Mesendoderm (in vitro differentiated cells): ENCODE measurements around the gene FAF1.

ENCODE experiments used
- DNase-seq: peaks from one replicate; pipeline ENCODE4 v3.0.0; 2013
- H2AK5ac ChIP-seq: 2 replicates; pipeline ENCODE4 v1.6.1; 2013; ENCODE audit warnings: low read length, inconsistent platforms
- H2BK120ac ChIP-seq: 2 replicates; pipeline ENCODE4 v1.6.1; 2013; ENCODE audit warnings: low read depth, mild to moderate bottlenecking, low read length, moderate library complexity, mixed read lengths
- H2BK15ac ChIP-seq: replicated peaks from 2 replicates; pipeline ENCODE4 v1.6.1; 2013; ENCODE audit warnings: low read depth, mild to moderate bottlenecking, moderate library complexity
- H2BK5ac ChIP-seq: 2 replicates; pipeline ENCODE4 v1.6.1; 2013; ENCODE audit warnings: low read length, inconsistent platforms
- H3K18ac ChIP-seq: 2 replicates; pipeline ENCODE4 v1.6.1; 2013; ENCODE audit warnings: mild to moderate bottlenecking, low read length, mixed read lengths
- H3K23ac ChIP-seq: one replicate; pipeline ENCODE4 v1.6.1; 2013; ENCODE audit warnings: low read length
- H3K27ac ChIP-seq: 2 replicates; pipeline ENCODE4 v1.5.1; 2013; ENCODE audit warnings: low read depth, mild to moderate bottlenecking, inconsistent platforms, low read length, moderate library complexity
- H3K27me3 ChIP-seq: 2 replicates; pipeline ENCODE4 v1.6.1; 2013; ENCODE audit warnings: low read length, control low read depth, mild to moderate bottlenecking, inconsistent platforms; ENCODE audit not compliant: insufficient read depth, poor library complexity
- H3K36me3 ChIP-seq: 2 replicates; pipeline ENCODE4 v1.6.1; 2013; ENCODE audit warnings: low read length, inconsistent platforms; ENCODE audit not compliant: control insufficient read depth, insufficient read depth
- H3K4ac ChIP-seq: one replicate; pipeline ENCODE4 v1.6.1; 2013; ENCODE audit warnings: low read depth, mild to moderate bottlenecking, low read length, moderate library complexity
- H3K4me1 ChIP-seq: 2 replicates; pipeline ENCODE4 v1.6.1; 2013; ENCODE audit warnings: low read depth, low read length, inconsistent platforms; ENCODE audit not compliant: control insufficient read depth
- H3K4me2 ChIP-seq: 2 replicates; pipeline ENCODE4 v1.6.1; 2013; ENCODE audit warnings: low read length
- H3K4me3 ChIP-seq: 2 replicates; pipeline ENCODE4 v1.5.1; 2013; ENCODE audit warnings: mild to moderate bottlenecking, low read length
- H3K56ac ChIP-seq: one replicate; pipeline ENCODE4 v1.6.1; 2013; ENCODE audit warnings: low read length
- H3K79me1 ChIP-seq: 2 replicates; pipeline ENCODE4 v1.6.1; 2013; ENCODE audit warnings: low read length, inconsistent platforms
- H3K79me2 ChIP-seq: 2 replicates; pipeline ENCODE4 v1.6.1; 2013; ENCODE audit warnings: mild to moderate bottlenecking, low read length; ENCODE audit not compliant: control insufficient read depth, insufficient read depth
- H3K9ac ChIP-seq: 2 replicates; pipeline ENCODE4 v1.6.1; 2013; ENCODE audit warnings: low read length, inconsistent platforms
- H4K5ac ChIP-seq: one replicate; pipeline ENCODE4 v1.6.1; 2013; ENCODE audit warnings: low read length
- H4K8ac ChIP-seq: one replicate; pipeline ENCODE4 v1.6.1; 2013; ENCODE audit warnings: low read depth, mild to moderate bottlenecking, control low read depth, low read length, moderate library complexity
- WGBS: extraction: QIAGEN DNeasy Blood & Tissue Kit; methylation state at CpG from one replicate; pipeline ENCODE4 v1.1.7; 2013; ENCODE audit warnings: low lambda C conversion rate, missing lambda C conversion rate; ENCODE audit not compliant: insufficient coverage; ENCODE audit errors: extremely low coverage; 5-methylcytosine and 5-hydroxymethylcytosine counted together

FAF1 gene

DNA sequence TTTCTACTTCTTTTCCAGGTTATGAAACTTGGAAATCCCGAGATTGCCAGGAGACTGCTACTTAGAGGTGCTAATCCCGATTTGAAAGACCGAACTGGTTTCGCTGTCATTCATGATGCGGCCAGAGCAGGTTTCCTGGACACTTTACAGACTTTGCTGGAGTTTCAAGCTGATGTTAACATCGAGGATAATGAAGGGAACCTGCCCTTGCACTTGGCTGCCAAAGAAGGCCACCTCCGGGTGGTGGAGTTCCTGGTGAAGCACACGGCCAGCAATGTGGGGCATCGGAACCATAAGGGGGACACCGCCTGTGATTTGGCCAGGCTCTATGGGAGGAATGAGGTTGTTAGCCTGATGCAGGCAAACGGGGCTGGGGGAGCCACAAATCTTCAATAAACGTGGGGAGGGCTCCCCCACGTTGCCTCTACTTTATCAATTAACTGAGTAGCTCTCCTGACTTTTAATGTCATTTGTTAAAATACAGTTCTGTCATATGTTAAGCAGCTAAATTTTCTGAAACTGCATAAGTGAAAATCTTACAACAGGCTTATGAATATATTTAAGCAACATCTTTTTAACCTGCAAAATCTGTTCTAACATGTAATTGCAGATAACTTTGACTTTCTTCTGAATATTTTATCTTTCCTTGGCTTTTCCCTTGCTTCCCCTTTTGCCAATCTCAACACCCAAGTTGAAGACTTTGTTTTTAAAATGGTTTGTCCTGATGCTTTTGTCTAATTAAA, 14.0 kb upstream of the FAF1 start:
- no peak overlapping the region for H4K8ac ChIP-seq
- no peak overlapping the region for H2BK15ac ChIP-seq
- DNase-seq: peak; percentile 29
- H2BK5ac ChIP-seq: no peak overlapping the region
- no peak overlapping the region for H3K18ac ChIP-seq
- no peaks in the 10 kb centered on the region for H3K4me1 ChIP-seq
- H2BK120ac ChIP-seq: no peak overlapping the region
- no peak overlapping the region for H3K4ac ChIP-seq
- H3K27me3 ChIP-seq: peaks cover 38% of the 10 kb centered on the region
- no peak overlapping the region for H3K4me3 ChIP-seq
- no peaks in the 10 kb centered on the region for H3K79me1 ChIP-seq
- no peak overlapping the region for H2AK5ac ChIP-seq
- no peak overlapping the region for H3K23ac ChIP-seq
- no peak overlapping the region for H3K9ac ChIP-seq
- no peak overlapping the region for H4K5ac ChIP-seq
- WGBS: no CpG with 5 or more reads among the region's 13 CpGs
- no peaks in the 10 kb centered on the region for H3K79me2 ChIP-seq
- H3K56ac ChIP-seq: no peak overlapping the region
- H3K27ac ChIP-seq: no peak overlapping the region
- no peak overlapping the region for H3K4me2 ChIP-seq
- no peaks in the 10 kb centered on the region for H3K36me3 ChIP-seq

DNA sequence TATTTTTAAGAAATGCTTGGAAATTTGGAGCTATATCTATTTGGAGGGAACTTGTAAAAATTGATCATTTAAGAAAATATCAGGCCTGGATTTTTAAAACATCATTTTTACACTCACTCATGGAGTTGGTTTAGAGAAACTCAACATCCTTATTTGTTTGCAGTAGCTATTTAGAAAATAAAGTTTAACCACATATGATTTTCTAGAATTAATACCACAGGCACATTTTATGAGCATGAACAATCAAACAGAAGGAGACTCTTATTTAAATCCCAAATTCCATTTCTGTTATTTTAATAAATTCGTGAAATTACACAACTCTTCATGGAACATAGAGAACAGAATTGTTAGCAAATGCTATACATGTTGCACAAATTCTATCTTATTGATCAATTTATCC, 13.2 kb upstream of the FAF1 start:
- WGBS: no CpG with 5 or more reads among the region's 1 CpG
- no peak overlapping the region for H2BK15ac ChIP-seq
- no peak overlapping the region for H2BK120ac ChIP-seq
- no peaks in the 10 kb centered on the region for H3K79me2 ChIP-seq
- H3K79me1 ChIP-seq: no peaks in the 10 kb centered on the region
- H3K36me3 ChIP-seq: no peaks in the 10 kb centered on the region
- no peak overlapping the region for H3K4me3 ChIP-seq
- no peak for DNase-seq
- no peak overlapping the region for H3K27ac ChIP-seq
- no peak overlapping the region for H3K4ac ChIP-seq
- no peak overlapping the region for H3K56ac ChIP-seq
- H4K5ac ChIP-seq: no peak overlapping the region
- no peaks in the 10 kb centered on the region for H3K4me1 ChIP-seq
- H3K27me3 ChIP-seq: peaks cover 31% of the 10 kb centered on the region
- H3K4me2 ChIP-seq: no peak overlapping the region
- H2BK5ac ChIP-seq: no peak overlapping the region
- no peak overlapping the region for H2AK5ac ChIP-seq
- H3K23ac ChIP-seq: no peak overlapping the region
- no peak overlapping the region for H4K8ac ChIP-seq
- H3K9ac ChIP-seq: no peak overlapping the region
- no peak overlapping the region for H3K18ac ChIP-seq

DNA sequence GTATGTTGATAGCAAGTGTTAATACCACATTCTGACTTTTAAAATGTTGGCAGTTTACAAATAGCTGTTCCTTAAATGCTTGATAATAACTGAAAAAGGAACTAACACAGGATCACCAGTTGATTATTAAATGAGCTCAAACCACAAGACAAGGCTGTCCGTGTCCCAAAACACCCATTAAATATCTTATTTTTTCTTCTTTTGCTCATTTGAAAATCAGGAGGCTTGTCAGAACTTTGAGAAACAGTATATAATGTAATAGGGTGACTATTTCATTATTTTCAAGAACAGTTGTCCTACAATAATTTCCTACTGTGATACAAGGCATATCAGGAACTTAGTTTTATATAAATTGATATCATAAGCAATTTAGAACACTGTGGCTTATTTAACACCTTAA, 12.7 kb upstream of the FAF1 start:
- DNase-seq: no peak
- Histone ChIP-seq H3K18ac (no peak overlapping the region), H3K4me2 (no peak overlapping the region), H3K27me3 (peaks cover 31% of the 10 kb centered on the region), H4K8ac (no peak overlapping the region), H2BK15ac (no peak overlapping the region), H2BK120ac (no peak overlapping the region), H2BK5ac (no peak overlapping the region), H3K4me1 (no peaks in the 10 kb centered on the region), H2AK5ac (no peak overlapping the region), H3K56ac (no peak overlapping the region), H3K4me3 (no peak overlapping the region), H3K36me3 (no peaks in the 10 kb centered on the region), H3K27ac (no peak overlapping the region), H3K9ac (no peak overlapping the region), H3K79me2 (no peaks in the 10 kb centered on the region), H3K79me1 (no peaks in the 10 kb centered on the region), H3K4ac (no peak overlapping the region), H4K5ac (no peak overlapping the region), H3K23ac (no peak overlapping the region)
- no CpG with 5 or more reads among the region's 1 CpG for WGBS

DNA sequence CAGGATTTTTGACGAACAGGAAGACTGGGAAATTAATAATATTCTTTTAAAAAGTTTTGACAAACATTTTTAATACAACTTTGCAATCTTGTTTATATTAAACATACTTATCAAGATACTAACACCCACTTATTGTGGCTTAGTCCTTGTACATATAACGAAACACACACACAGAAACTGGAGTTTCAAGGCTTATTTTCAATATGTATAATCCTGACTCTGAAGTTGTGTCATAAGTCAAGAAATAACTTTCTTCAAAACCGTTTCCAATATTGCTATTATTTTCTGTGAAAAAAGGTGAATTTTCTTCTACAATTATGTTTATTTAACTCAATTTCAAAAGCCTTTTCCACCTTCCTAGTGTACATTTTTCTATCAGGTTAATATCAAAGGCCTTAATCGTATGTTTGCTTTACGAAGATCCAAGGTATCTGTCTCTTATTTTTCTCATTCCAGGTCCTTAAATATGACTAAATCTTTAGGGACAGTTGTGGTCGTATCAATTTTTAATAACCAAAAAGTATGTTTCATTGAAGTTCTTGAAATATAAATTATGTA, 11.8 kb upstream of the FAF1 start:
- Histone ChIP-seq H3K36me3 (no peaks in the 10 kb centered on the region), H3K18ac (no peak overlapping the region), H3K79me1 (no peaks in the 10 kb centered on the region), H3K4me3 (no peak overlapping the region), H3K23ac (no peak overlapping the region), H3K4me1 (no peaks in the 10 kb centered on the region), H3K27me3 (peaks cover 30% of the 10 kb centered on the region), H3K27ac (no peak overlapping the region), H2AK5ac (no peak overlapping the region), H3K56ac (no peak overlapping the region), H3K9ac (no peak overlapping the region), H2BK5ac (no peak overlapping the region), H3K4ac (no peak overlapping the region), H3K4me2 (no peak overlapping the region), H3K79me2 (no peaks in the 10 kb centered on the region), H2BK15ac (no peak overlapping the region), H4K8ac (no peak overlapping the region), H2BK120ac (no peak overlapping the region), H4K5ac (no peak overlapping the region)
- WGBS: no CpG with 5 or more reads among the region's 6 CpGs
- no peak for DNase-seq

DNA sequence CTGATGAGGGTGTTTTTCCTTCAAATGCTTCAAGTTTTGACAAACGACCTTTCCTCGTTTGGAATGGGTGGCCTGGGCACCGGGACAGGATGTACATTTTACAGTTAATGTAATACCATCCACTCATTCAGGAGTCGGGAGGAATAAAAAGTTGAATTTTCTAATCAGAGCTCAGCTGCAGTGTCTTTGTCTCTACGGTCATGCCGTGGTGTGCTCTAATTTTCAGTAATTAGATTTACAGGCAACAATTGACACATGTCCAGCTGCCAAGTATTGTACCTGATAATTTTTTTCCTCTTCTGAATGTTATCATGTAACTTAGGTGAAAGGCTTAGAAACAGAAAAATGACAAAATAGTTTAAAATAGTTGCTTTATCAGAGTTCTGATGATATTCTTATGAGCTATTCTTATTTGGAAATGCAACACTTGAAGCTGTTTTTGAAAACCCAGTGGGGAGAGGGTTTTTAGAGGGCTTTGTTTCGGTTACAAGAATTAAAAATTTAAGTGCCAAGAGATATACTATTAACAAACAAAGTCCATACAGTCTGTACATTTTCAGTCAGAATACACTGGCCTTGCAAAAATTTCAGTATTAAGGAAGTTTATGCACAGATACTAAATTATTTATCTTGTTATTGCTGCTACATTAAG, 11.0 kb upstream of the FAF1 start:
- no peak overlapping the region for H3K9ac ChIP-seq
- H3K27me3 ChIP-seq: peaks cover 22% of the 10 kb centered on the region
- no peaks in the 10 kb centered on the region for H3K79me2 ChIP-seq
- H3K18ac ChIP-seq: no peak overlapping the region
- no peak overlapping the region for H3K4me2 ChIP-seq
- no peak overlapping the region for H3K4me3 ChIP-seq
- no peak overlapping the region for H3K23ac ChIP-seq
- no peaks in the 10 kb centered on the region for H3K79me1 ChIP-seq
- H3K4me1 ChIP-seq: no peaks in the 10 kb centered on the region
- WGBS: no CpG with 5 or more reads among the region's 7 CpGs
- DNase-seq: no peak
- no peaks in the 10 kb centered on the region for H3K36me3 ChIP-seq
- H3K4ac ChIP-seq: no peak overlapping the region
- no peak overlapping the region for H2BK5ac ChIP-seq
- H2BK120ac ChIP-seq: no peak overlapping the region
- no peak overlapping the region for H3K56ac ChIP-seq
- no peak overlapping the region for H2AK5ac ChIP-seq
- no peak overlapping the region for H4K5ac ChIP-seq
- no peak overlapping the region for H2BK15ac ChIP-seq
- no peak overlapping the region for H3K27ac ChIP-seq
- no peak overlapping the region for H4K8ac ChIP-seq
